CD4-positive, alpha-beta memory T cell (primary cell): ENCODE data around the gene SERPINA1. TPM values are rescaled to one million over a fixed set of nuclear protein-coding genes. Genes with fewer than 3 reads are reported as not detected.

Experiments used
- CTCF ChIA-PET: fragments of 350-600 bp; sonication (Branson Sonifier 250); formaldehyde crosslinking; loops from one replicate; lab custom pipeline; 2021; ENCODE audit warnings: inconsistent platforms; ENCODE audit not compliant: partially characterized antibody; lab: Charles Lee
- POLR2A ChIA-PET: fragments of 350-600 bp; sonication (Branson Sonifier 250); formaldehyde crosslinking; loops from one replicate; lab custom pipeline; 2021; ENCODE audit not compliant: partially characterized antibody; lab: Charles Lee
- DNase-seq, 5 donors: peaks; one replicate each; pipeline versions ENCODE4 v3.0.0 to v3.0.0-alpha.2; 2020 to 2022; ENCODE audit warnings: mixed read lengths in 1 of 5
- H3K27ac ChIP-seq: one replicate; pipeline ENCODE4 v1.7.0; 2013; ENCODE audit warnings: low read depth, low read length
- H3K27me3 ChIP-seq: 2 replicates; pipeline ENCODE4 v1.7.0; 2013; ENCODE audit warnings: mild to moderate bottlenecking, low read length, moderate library complexity; ENCODE audit not compliant: insufficient read depth
- H3K36me3 ChIP-seq: 2 replicates; pipeline ENCODE4 v1.7.0; 2013; ENCODE audit warnings: mild to moderate bottlenecking, low read length, moderate library complexity; ENCODE audit not compliant: insufficient read depth
- H3K4me1 ChIP-seq: 2 replicates; pipeline ENCODE4 v1.7.0; 2013; ENCODE audit warnings: mild to moderate bottlenecking, low read length, moderate library complexity; ENCODE audit not compliant: insufficient read depth
- H3K4me3 ChIP-seq, 2 donors: one replicate each; pipeline ENCODE4 v1.7.0; 2013; ENCODE audit warnings: low read length in 2 of 2, mild to moderate bottlenecking in 1 of 2
- H3K9me3 ChIP-seq, 2 donors: one replicate each; pipeline ENCODE4 v1.7.0; 2013; ENCODE audit warnings: low read length in 2 of 2, control low read depth in 1 of 2; ENCODE audit not compliant: control insufficient read depth in 1 of 2
- H3K27ac Mint-ChIP-seq, 7 donors: one replicate each; pipeline ENCODE4 v1.8.0; 2020 to 2021; ENCODE audit warnings: mixed read lengths in 7 of 7, mild to moderate bottlenecking in 6 of 7, inconsistent platforms in 3 of 7, moderate library complexity in 3 of 7
- H3K27me3 Mint-ChIP-seq, 2 donors: one replicate each; pipeline ENCODE4 v1.8.0; 2020 to 2021; ENCODE audit warnings: mixed read lengths in 2 of 2
- H3K36me3 Mint-ChIP-seq, 2 donors: one replicate each; pipeline ENCODE4 v1.8.0; 2020 to 2021; ENCODE audit warnings: mixed read lengths in 2 of 2, inconsistent platforms in 1 of 2, mild to moderate bottlenecking in 1 of 2
- H3K4me1 Mint-ChIP-seq, 4 donors: one replicate each; pipeline ENCODE4 v1.8.0; 2020 to 2021; ENCODE audit warnings: mixed read lengths in 4 of 4, mild to moderate bottlenecking in 1 of 4
- H3K4me3 Mint-ChIP-seq, 8 donors: one replicate each; pipeline ENCODE4 v1.8.0; 2020 to 2021; ENCODE audit warnings: mixed read lengths in 8 of 8, mild to moderate bottlenecking in 7 of 8, moderate library complexity in 6 of 8, inconsistent platforms in 3 of 8
- H3K9me3 Mint-ChIP-seq, 8 donors: one replicate each; pipeline ENCODE4 v1.8.0; 2020 to 2021; ENCODE audit warnings: mixed read lengths in 8 of 8, mild to moderate bottlenecking in 5 of 8, inconsistent platforms in 3 of 8, moderate library complexity in 1 of 8
- intact Hi-C: fragments of 100-400 bp; cut with micrococcal nuclease; formaldehyde crosslinking; loops from one replicate; pipeline ENCODE4 v1.15.1; 2023
- polyA plus RNA-seq, 2 donors: library from polyadenylated mRNA; unstranded; fragments of 300-500 nt; fragmentation: Illumina TruSeq; gene quantifications; one replicate each; pipeline ENCODE4 v1.2.3, GENCODE V29; 2021
- total RNA-seq, 2 experiments: library from RNA; stranded (reverse); gene quantifications; one replicate each; pipeline ENCODE4 v1.2.3, GENCODE V29; 2021

SERPINA1 gene
- total and polyA plus RNA-seq, 4 experiments from 2014 or later: 0.44 to 0.58 TPM; not detected in 2

DNA sequence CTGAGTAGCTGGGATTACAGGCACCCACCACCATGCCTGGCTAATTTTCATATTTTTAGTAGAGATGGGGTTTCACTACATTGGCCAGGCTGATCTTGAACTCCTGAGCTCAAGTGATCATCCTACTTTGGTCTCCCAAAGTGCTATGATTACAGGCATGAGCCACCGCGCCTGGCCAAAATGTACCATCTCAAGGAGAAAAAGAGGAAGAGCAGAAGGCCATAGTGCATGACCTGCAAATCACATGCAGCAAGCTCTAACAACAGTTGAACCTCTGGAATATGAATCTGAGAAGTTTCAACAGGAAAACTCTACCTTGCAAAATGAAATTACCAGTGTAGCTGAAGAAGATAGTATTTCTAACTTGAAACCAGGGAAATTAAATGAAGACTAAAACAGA is 17.1 kb upstream of the SERPINA1 start:
- POLR2A ChIA-PET: no interaction called here
- CTCF ChIA-PET: no interaction called here
- Mint-ChIP-seq H3K36me3 (peaks cover 0 to 2% of the 10 kb centered on the region in 2 donors), H3K9me3 (peaks cover 0 to 28% (median 13%) of the 10 kb centered on the region in 8 donors), H3K27ac (no peak overlapping the region), H3K4me1 (no peaks in the 10 kb centered on the region), H3K4me3 (no peak overlapping the region), H3K27me3 (peaks cover 2 to 8% of the 10 kb centered on the region in 2 donors)
- H3K4me1 ChIP-seq: no peaks in the 10 kb centered on the region
- intact Hi-C loops: no loop called here
- H3K9me3 ChIP-seq: no peaks in the 10 kb centered on the region
- no peak overlapping the region for H3K4me3 ChIP-seq
- H3K27ac ChIP-seq: no peak overlapping the region
- H3K36me3 ChIP-seq: no peaks in the 10 kb centered on the region
- H3K27me3 ChIP-seq: no peaks in the 10 kb centered on the region
- DNase-seq: no peak

DNA sequence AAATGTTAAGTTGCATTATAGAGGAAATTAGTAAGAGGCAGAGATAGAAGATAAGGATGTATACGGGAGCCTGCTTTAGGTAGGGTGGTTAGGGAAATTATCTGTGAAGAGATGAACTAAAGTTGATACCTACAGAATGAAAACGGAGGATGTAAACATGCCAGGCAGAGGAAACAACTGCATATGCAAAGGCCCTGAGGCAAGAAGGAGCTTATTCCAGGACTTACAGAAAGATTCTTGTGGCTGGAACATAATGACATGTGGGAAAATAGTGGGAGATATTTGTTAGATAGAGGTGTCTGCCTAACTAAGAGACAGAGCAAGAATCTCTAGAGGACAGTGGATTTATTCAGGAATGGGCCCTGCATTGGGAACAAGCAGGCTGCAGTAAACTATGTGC is 16.2 kb upstream of the SERPINA1 start:
- POLR2A ChIA-PET: no interaction called here
- CTCF ChIA-PET: no interaction called here

DNA sequence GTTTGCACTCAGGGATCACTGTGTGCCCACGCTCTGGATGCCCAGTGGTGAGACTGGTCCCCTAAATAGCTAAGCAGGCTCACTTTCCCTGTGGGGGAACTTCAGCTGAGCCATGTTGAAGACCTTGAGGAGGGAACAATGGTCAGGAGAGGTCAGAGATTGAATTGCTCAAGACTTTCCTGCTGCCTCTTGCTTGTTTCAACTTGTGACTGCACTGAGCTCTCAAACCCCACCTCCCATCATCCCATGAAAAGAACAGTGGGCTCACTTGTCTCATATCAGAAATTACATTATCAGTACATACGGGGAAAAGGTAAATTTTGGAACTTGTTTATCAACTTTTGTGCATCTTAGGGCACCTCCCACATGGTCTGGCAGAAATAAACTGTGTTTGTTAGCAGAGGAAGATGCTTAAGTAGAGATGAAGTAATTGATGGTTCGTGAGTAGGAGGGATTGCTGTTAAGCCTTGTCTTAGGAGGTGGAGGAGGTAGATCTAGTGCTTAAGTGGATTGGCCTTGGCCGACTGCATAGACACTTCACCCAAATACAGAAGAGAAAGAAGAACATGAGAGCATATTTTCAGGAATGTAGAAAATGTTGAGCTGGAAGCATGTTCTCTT is 15.0 kb upstream of the SERPINA1 start:
- H3K36me3 Mint-ChIP-seq: peaks cover 0 to 2% of the 10 kb centered on the region in 2 donors
- Histone ChIP-seq H3K9me3 (no peaks in the 10 kb centered on the region), H3K4me3 (no peak overlapping the region), H3K27me3 (no peaks in the 10 kb centered on the region), H3K27ac (no peak overlapping the region), H3K4me1 (no peaks in the 10 kb centered on the region), H3K36me3 (no peaks in the 10 kb centered on the region)
- intact Hi-C loops: no loop called here
- no peak for DNase-seq
- ChIA-PET POLR2A (no interaction called here), CTCF (no interaction called here)
- peaks cover 0 to 20% (median 6%) of the 10 kb centered on the region in 8 donors for H3K9me3 Mint-ChIP-seq
- H3K4me1 Mint-ChIP-seq: no peaks in the 10 kb centered on the region
- H3K27me3 Mint-ChIP-seq: peaks cover 2 to 9% of the 10 kb centered on the region in 2 donors
- H3K4me3 Mint-ChIP-seq: no peak overlapping the region
- H3K27ac Mint-ChIP-seq: no peak overlapping the region

More for the DNA sequence above, 16.2 kb upstream of the SERPINA1 start:
- H3K27ac ChIP-seq: no peak overlapping the region
- no peak overlapping the region for H3K27ac Mint-ChIP-seq
- peaks cover 0 to 26% (median 11%) of the 10 kb centered on the region in 8 donors for H3K9me3 Mint-ChIP-seq
- H3K27me3 ChIP-seq: no peaks in the 10 kb centered on the region
- intact Hi-C loops: no loop called here
- H3K4me1 ChIP-seq: no peaks in the 10 kb centered on the region
- H3K36me3 Mint-ChIP-seq: peaks cover 0 to 2% of the 10 kb centered on the region in 2 donors
- no peaks in the 10 kb centered on the region for H3K4me1 Mint-ChIP-seq
- DNase-seq: no peak
- no peak overlapping the region for H3K4me3 Mint-ChIP-seq
- H3K4me3 ChIP-seq: no peak overlapping the region
- H3K9me3 ChIP-seq: no peaks in the 10 kb centered on the region
- H3K36me3 ChIP-seq: no peaks in the 10 kb centered on the region
- H3K27me3 Mint-ChIP-seq: peaks cover 2 to 11% of the 10 kb centered on the region in 2 donors

DNA sequence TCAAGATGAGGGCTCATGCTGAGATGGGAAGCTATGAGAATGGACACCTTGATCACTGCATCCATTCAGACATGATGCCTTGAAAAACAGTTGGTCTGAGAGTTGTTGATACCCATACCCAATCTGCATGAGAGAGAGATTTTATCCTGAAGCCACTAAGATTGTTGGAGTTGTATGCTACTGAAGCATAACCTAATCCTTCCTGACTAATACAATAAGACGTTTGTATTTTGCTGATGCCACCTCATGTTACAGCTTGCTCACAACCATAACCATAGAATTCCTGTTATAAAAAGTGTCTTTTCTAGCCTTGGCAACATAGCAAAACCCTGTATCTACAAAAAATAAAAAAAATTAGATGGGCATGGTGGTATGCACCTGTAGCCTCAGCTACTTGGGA is 12.7 kb upstream of the SERPINA1 start:
- ChIA-PET POLR2A (no interaction called here), CTCF (no interaction called here)
- H3K36me3 Mint-ChIP-seq: no peaks in the 10 kb centered on the region
- no peak overlapping the region for H3K4me3 ChIP-seq
- H3K4me3 Mint-ChIP-seq: no peak overlapping the region
- H3K27me3 Mint-ChIP-seq: peaks cover 7 to 18% of the 10 kb centered on the region in 2 donors
- no peaks in the 10 kb centered on the region for H3K4me1 Mint-ChIP-seq
- peaks cover 0 to 10% (median 1%) of the 10 kb centered on the region in 8 donors for H3K9me3 Mint-ChIP-seq
- DNase-seq: no peak
- no peak overlapping the region for H3K27ac ChIP-seq
- no peaks in the 10 kb centered on the region for H3K36me3 ChIP-seq
- no peak overlapping the region for H3K27ac Mint-ChIP-seq
- H3K27me3 ChIP-seq: no peaks in the 10 kb centered on the region
- no peaks in the 10 kb centered on the region for H3K4me1 ChIP-seq
- intact Hi-C loops: no loop called here
- H3K9me3 ChIP-seq: no peaks in the 10 kb centered on the region

DNA sequence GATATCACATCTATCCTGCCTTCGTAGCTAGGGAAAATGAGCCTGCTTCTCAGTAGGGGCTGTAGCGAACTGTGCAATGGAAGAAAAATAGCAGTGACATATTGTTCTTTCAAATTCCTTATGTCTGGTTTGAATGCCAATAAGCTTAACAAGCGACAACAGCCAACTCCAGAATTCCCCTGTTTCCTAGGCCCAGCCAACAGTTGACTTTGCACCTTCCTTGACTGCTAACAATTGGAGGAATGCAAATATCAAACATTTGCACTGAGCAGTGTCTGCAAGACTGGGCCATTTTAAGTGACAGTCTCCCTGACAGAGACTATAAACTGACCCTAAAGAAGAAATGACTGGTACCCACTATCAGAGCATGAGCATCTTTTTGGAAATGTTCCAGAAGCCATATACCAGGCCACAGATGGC is 12.0 kb upstream of the SERPINA1 start:
- Mint-ChIP-seq H3K27me3 (peaks cover 7 to 18% of the 10 kb centered on the region in 2 donors), H3K4me3 (no peak overlapping the region), H3K9me3 (peaks cover 0 to 4% (median under 1%) of the 10 kb centered on the region in 8 donors), H3K4me1 (no peaks in the 10 kb centered on the region), H3K27ac (no peak overlapping the region), H3K36me3 (no peaks in the 10 kb centered on the region)
- DNase-seq: no peak
- intact Hi-C loops: no loop called here
- H3K9me3 ChIP-seq: no peaks in the 10 kb centered on the region
- H3K4me3 ChIP-seq: no peak overlapping the region
- no peaks in the 10 kb centered on the region for H3K4me1 ChIP-seq
- ChIA-PET POLR2A (no interaction called here), CTCF (no interaction called here)
- no peaks in the 10 kb centered on the region for H3K36me3 ChIP-seq
- H3K27ac ChIP-seq: no peak overlapping the region
- H3K27me3 ChIP-seq: no peaks in the 10 kb centered on the region

DNA sequence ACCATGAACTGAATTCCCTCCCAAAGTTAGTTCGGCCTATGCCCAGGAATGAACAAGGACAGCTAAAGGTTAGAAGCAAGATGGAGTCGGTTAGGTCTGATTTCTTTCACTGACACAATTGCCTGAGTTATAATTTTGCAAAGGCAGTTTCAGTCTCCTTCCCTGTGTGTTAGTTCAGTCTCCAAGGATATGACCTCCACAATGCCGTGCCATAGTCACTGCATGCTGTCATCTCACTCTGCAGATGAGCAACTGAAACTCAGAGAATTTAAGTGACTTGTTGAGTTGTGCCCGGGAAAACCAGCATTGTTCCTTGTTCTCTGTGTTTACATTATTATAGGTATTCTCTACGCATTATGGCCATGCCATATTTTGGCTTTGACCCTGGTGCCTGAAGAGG is 10.1 kb upstream of the SERPINA1 start:
- POLR2A ChIA-PET: no interaction called here
- Mint-ChIP-seq H3K4me3 (no peak overlapping the region), H3K27ac (no peak overlapping the region), H3K4me1 (peaks cover 0 to 14% (median 7%) of the 10 kb centered on the region in 4 donors), H3K27me3 (peaks cover 7 to 18% of the 10 kb centered on the region in 2 donors), H3K9me3 (peaks cover 0 to 2% (median 0%) of the 10 kb centered on the region in 8 donors), H3K36me3 (no peaks in the 10 kb centered on the region)
- Histone ChIP-seq H3K4me3 (no peak overlapping the region), H3K36me3 (no peaks in the 10 kb centered on the region), H3K9me3 (no peaks in the 10 kb centered on the region), H3K4me1 (peaks cover 5% of the 10 kb centered on the region), H3K27me3 (no peaks in the 10 kb centered on the region), H3K27ac (no peak overlapping the region)
- CTCF ChIA-PET: no interaction called here
- DNase-seq: no peak
- intact Hi-C loops: no loop called here

DNA sequence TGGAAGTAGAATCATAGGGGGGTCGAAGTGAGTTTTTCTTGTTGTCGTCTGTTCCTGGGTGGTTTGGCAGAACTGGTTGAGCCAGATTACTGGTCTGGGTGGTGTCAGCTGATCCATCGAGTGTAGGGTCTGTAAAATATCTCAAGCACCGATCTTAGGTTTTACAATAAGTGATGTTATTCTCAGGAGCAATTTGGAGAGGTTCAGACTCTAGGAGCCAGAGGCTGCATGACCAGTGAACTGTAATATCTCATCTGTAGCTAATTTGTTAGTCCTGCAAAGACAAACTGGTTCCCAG is 9.7 kb upstream of the SERPINA1 start:
- H3K4me1 Mint-ChIP-seq: peaks cover 0 to 18% (median 7%) of the 10 kb centered on the region in 4 donors
- no peak overlapping the region for H3K4me3 Mint-ChIP-seq
- H3K9me3 Mint-ChIP-seq: peaks cover 0 to 4% (median 0%) of the 10 kb centered on the region in 8 donors
- intact Hi-C loops: no loop called here
- no peak for DNase-seq
- Histone ChIP-seq H3K9me3 (no peaks in the 10 kb centered on the region), H3K4me1 (peaks cover 7% of the 10 kb centered on the region), H3K4me3 (no peak overlapping the region), H3K36me3 (no peaks in the 10 kb centered on the region), H3K27ac (no peak overlapping the region), H3K27me3 (no peaks in the 10 kb centered on the region)
- peaks cover 7 to 18% of the 10 kb centered on the region in 2 donors for H3K27me3 Mint-ChIP-seq
- ChIA-PET CTCF (no interaction called here), POLR2A (no interaction called here)
- no peak overlapping the region for H3K27ac Mint-ChIP-seq
- no peaks in the 10 kb centered on the region for H3K36me3 Mint-ChIP-seq
